ENCODE results near the gene IGSF10. TPM values are rescaled to one million over a fixed set of nuclear protein-coding genes. Genes with fewer than 3 reads are reported as not detected.

The IGSF10 gene
- total RNA-seq, 1 donor: 1.4 TPM

- H3K4me1 ChIP-seq (ENCODE audit: insufficient read depth, low read length): peaks cover 34% of the 10 kb centered on the region
- peak overlapping the region; percentile 60 for H3K27ac ChIP-seq (ENCODE audit: low read depth, low read length)
- H3K79me2 ChIP-seq (ENCODE audit: insufficient read depth, low read length): no peaks in the 10 kb centered on the region
- H3K4me2 ChIP-seq (ENCODE audit: insufficient read depth, low read length): peak overlapping the region; percentile 0
- H3K4me3 ChIP-seq (ENCODE audit: insufficient read depth, low read length): no peak overlapping the region
- peak overlapping the region; percentile 25 for H2AFZ ChIP-seq (ENCODE audit: low read length)
- peak; percentile 68 for DNase-seq (ENCODE audit: insufficient read length, low spot score, missing footprints)
- no peaks in the 10 kb centered on the region for H3K36me3 ChIP-seq (ENCODE audit: insufficient read depth, low read length)
- no peaks in the 10 kb centered on the region for H4K20me1 ChIP-seq (ENCODE audit: insufficient read depth, low read length)
- H3K27me3 ChIP-seq (ENCODE audit: insufficient read depth, low read length): no peaks in the 10 kb centered on the region
- H3K9me3 ChIP-seq (ENCODE audit: low read depth, low read length): no peaks in the 10 kb centered on the region
- TF ChIP-seq CTCF (IDR thresholded peaks at IDR 0.05; ENCODE audit: extremely low read depth, low read depth, low read length): no peak
Observed at GRCh38 chr3:151431940-151432339, 28.9 kb downstream of the IGSF10 start.

GRCh38 chr3:151430821-151431484 lies 29.9 kb downstream of the IGSF10 start:
- Histone ChIP-seq H3K4me1 (ENCODE audit: insufficient read depth, low read length) (peaks cover 34% of the 10 kb centered on the region), H2AFZ (ENCODE audit: low read length) (peak overlapping the region; percentile 47), H4K20me1 (ENCODE audit: insufficient read depth, low read length) (no peaks in the 10 kb centered on the region), H3K4me3 (ENCODE audit: insufficient read depth, low read length) (no peak overlapping the region), H3K27me3 (ENCODE audit: insufficient read depth, low read length) (no peaks in the 10 kb centered on the region), H3K36me3 (ENCODE audit: insufficient read depth, low read length) (no peaks in the 10 kb centered on the region), H3K79me2 (ENCODE audit: insufficient read depth, low read length) (no peaks in the 10 kb centered on the region), H3K27ac (ENCODE audit: low read depth, low read length) (peak overlapping the region; percentile 60), H3K9me3 (ENCODE audit: low read depth, low read length) (no peaks in the 10 kb centered on the region), H3K4me2 (ENCODE audit: insufficient read depth, low read length) (no peak overlapping the region)
- TF ChIP-seq CTCF (IDR thresholded peaks at IDR 0.05; ENCODE audit: extremely low read depth, low read depth, low read length): no peak
- DNase-seq (ENCODE audit: insufficient read length, low spot score, missing footprints): no peak

- H2AFZ ChIP-seq (ENCODE audit: low read length): no peak overlapping the region
Observed at GRCh38 chr3:151428386-151428785, 32.5 kb downstream of the IGSF10 start.

GRCh38 chr3:151426341-151426657 lies 34.6 kb downstream of the IGSF10 start:
- H3K27me3 ChIP-seq (ENCODE audit: insufficient read depth, low read length): no peaks in the 10 kb centered on the region
- no peak overlapping the region for H3K27ac ChIP-seq (ENCODE audit: low read depth, low read length)

More at GRCh38 chr3:151428386-151428785, 32.5 kb downstream of the IGSF10 start:
- no peak overlapping the region for H3K4me2 ChIP-seq (ENCODE audit: insufficient read depth, low read length)
- H3K9me3 ChIP-seq (ENCODE audit: low read depth, low read length): no peaks in the 10 kb centered on the region
- H3K27me3 ChIP-seq (ENCODE audit: insufficient read depth, low read length): no peaks in the 10 kb centered on the region
- H3K27ac ChIP-seq (ENCODE audit: low read depth, low read length): no peak overlapping the region
- H3K79me2 ChIP-seq (ENCODE audit: insufficient read depth, low read length): no peaks in the 10 kb centered on the region
- no peak for TF ChIP-seq CTCF (IDR thresholded peaks at IDR 0.05; ENCODE audit: extremely low read depth, low read depth, low read length)
- H4K20me1 ChIP-seq (ENCODE audit: insufficient read depth, low read length): no peaks in the 10 kb centered on the region
- DNase-seq (ENCODE audit: insufficient read length, low spot score, missing footprints): no peak
- no peak overlapping the region for H3K4me3 ChIP-seq (ENCODE audit: insufficient read depth, low read length)
- peaks cover 28% of the 10 kb centered on the region for H3K4me1 ChIP-seq (ENCODE audit: insufficient read depth, low read length)
- H3K36me3 ChIP-seq (ENCODE audit: insufficient read depth, low read length): no peaks in the 10 kb centered on the region

More at GRCh38 chr3:151426341-151426657, 34.6 kb downstream of the IGSF10 start:
- no peaks in the 10 kb centered on the region for H3K36me3 ChIP-seq (ENCODE audit: insufficient read depth, low read length)
- no peak overlapping the region for H3K4me3 ChIP-seq (ENCODE audit: insufficient read depth, low read length)
- no peak overlapping the region for H2AFZ ChIP-seq (ENCODE audit: low read length)
- peak; percentile 28 for TF ChIP-seq CTCF (IDR thresholded peaks at IDR 0.05; ENCODE audit: extremely low read depth, low read depth, low read length)
- H3K4me2 ChIP-seq (ENCODE audit: insufficient read depth, low read length): no peak overlapping the region
- H3K4me1 ChIP-seq (ENCODE audit: insufficient read depth, low read length): peaks cover 13% of the 10 kb centered on the region
- H3K79me2 ChIP-seq (ENCODE audit: insufficient read depth, low read length): no peaks in the 10 kb centered on the region
- no peaks in the 10 kb centered on the region for H4K20me1 ChIP-seq (ENCODE audit: insufficient read depth, low read length)
- DNase-seq (ENCODE audit: insufficient read length, low spot score, missing footprints): no peak
- no peaks in the 10 kb centered on the region for H3K9me3 ChIP-seq (ENCODE audit: low read depth, low read length)

All from osteoblast (primary cell).